H1 (cell line): ENCODE measurements around the gene SRSF6. TPM values are rescaled to one million over a fixed set of nuclear protein-coding genes. Genes with fewer than 3 reads are reported as not detected.

Experiments used
- ATF2 ChIP-seq: IDR thresholded peaks from 2 replicates; pipeline ENCODE4 v1.6.1; 2012; ENCODE audit warnings: low read length, inconsistent platforms
- MAX ChIP-seq: IDR thresholded peaks from 2 replicates; pipeline ENCODE4 v1.6.1; 2012; ENCODE audit warnings: inconsistent platforms
- polyA plus RNA-seq, 7 experiments: library from polyadenylated mRNA; depleted of rRNA in 3 of 7; stranded (reverse) in 5 of 7; unstranded in 2 of 7; fragments of >200 nt in 5 of 7; fragments of 200-250 nt in 2 of 7; gene quantifications; 1 replicate in 5 of 7; 2 replicates in 1 of 7; 4 replicates in 1 of 7; pipeline versions ENCODE4 v1.2.1 to v1.2.3, GENCODE V29; 2011 to 2013; ENCODE audit warnings: missing spikeins in 2 of 7, mixed read lengths in 2 of 7
- total RNA-seq: library from RNA; stranded (reverse); fragmentation: NEBNext Ultra II Directional; extraction: Animal tissue kit (Norgen Biotek cat#: 25700); gene quantifications from 2 replicates; pipeline ENCODE4 v1.2.1, GENCODE V29; 2021

Gene SRSF6
- total and polyA plus RNA-seq, 2 of the 8 experiments (the other 6 are each of a cell fraction or from before 2014, with no cell fraction given), result 48.0 to 171 TPM

- no peak for TF ChIP-seq MAX
- TF ChIP-seq ATF2, result no peak
Observed at GRCh38 chr20:43409577-43409913, 48.2 kb upstream of the SRSF6 start (continued).
